ENCODE measurements around the gene INPP5J. TPM values are rescaled to one million over a fixed set of nuclear protein-coding genes. Genes with fewer than 3 reads are reported as not detected.
A peak's percentile ranks its signal among the peaks of the same experiment; 100 is the strongest.

The INPP5J gene
- total and polyA plus RNA-seq, 2 donors (not counting 1 experiment from before 2014, with no cell fraction given), result 0.17 to 0.33 TPM

- no peak for TF ChIP-seq EZH2 (IDR thresholded peaks at IDR 0.05; ENCODE audit: low read length, missing control alignments)
- TF ChIP-seq CTCF (conservative IDR thresholded peaks at IDR 0.05 in 1 of 2, IDR thresholded peaks at IDR 0.05 in 1 of 2; ENCODE audit: low read depth in 1 of 2, low read length in 2 of 2), result no peak
- H2AFZ ChIP-seq (ENCODE audit: low read length), result no peak overlapping the region
- no peaks in the 10 kb centered on the region for H3K27me3 ChIP-seq (ENCODE audit: control insufficient read depth, insufficient read depth, low read length)
- peak overlapping the region in 2 of 4 experiments; percentile 78 to 90 for H3K4me3 ChIP-seq (replicated peaks in 1 of 4; ENCODE audit: control extremely low read depth in 1 of 4, insufficient read depth in 1 of 4, low read depth in 3 of 4, low read length in 4 of 4)
- peaks cover 28% of the 10 kb centered on the region for H3K4me1 ChIP-seq (ENCODE audit: control insufficient read depth, extremely low read depth, insufficient read depth, low read length)
- H3K4me2 ChIP-seq (ENCODE audit: extremely low read depth, insufficient read depth, low read length), result peak overlapping the region; percentile 87
- no peaks in the 10 kb centered on the region for H4K20me1 ChIP-seq (ENCODE audit: control insufficient read depth, extremely low read depth, insufficient read depth, low read length)
- no peak for DNase-seq (ENCODE audit: low read depth in 2 of 2)
- peaks cover 22% of the 10 kb centered on the region for H3K79me2 ChIP-seq (ENCODE audit: control insufficient read depth, insufficient read depth, low read length)
- peaks cover 28% of the 10 kb centered on the region for H3K36me3 ChIP-seq (ENCODE audit: control insufficient read depth, insufficient read depth, low read length)
- no peaks in the 10 kb centered on the region for H3K9me3 ChIP-seq (ENCODE audit: control insufficient read depth, insufficient read depth, low read depth, low read length)
- H3K9ac ChIP-seq (ENCODE audit: insufficient read depth, low read length), result no peak overlapping the region
- peak overlapping the region; percentile 99 for H3K27ac ChIP-seq (ENCODE audit: insufficient read depth, low read length)
Measured at GRCh38 chr22:31105282-31105929, 17.4 kb upstream of the INPP5J start.

- Histone ChIP-seq H3K4me1 (ENCODE audit: control insufficient read depth, extremely low read depth, insufficient read depth, low read length) (peaks cover 28% of the 10 kb centered on the region), H3K4me2 (ENCODE audit: extremely low read depth, insufficient read depth, low read length) (peak overlapping the region; percentile 87), H3K79me2 (ENCODE audit: control insufficient read depth, insufficient read depth, low read length) (peaks cover 22% of the 10 kb centered on the region), H3K27ac (ENCODE audit: insufficient read depth, low read length) (peak overlapping the region; percentile 99), H2AFZ (ENCODE audit: low read length) (no peak overlapping the region), H3K9ac (ENCODE audit: insufficient read depth, low read length) (peak overlapping the region; percentile 99), H4K20me1 (ENCODE audit: control insufficient read depth, extremely low read depth, insufficient read depth, low read length) (no peaks in the 10 kb centered on the region), H3K27me3 (ENCODE audit: control insufficient read depth, insufficient read depth, low read length) (no peaks in the 10 kb centered on the region), H3K9me3 (ENCODE audit: control insufficient read depth, insufficient read depth, low read depth, low read length) (no peaks in the 10 kb centered on the region), H3K4me3 (replicated peaks in 1 of 4; ENCODE audit: control extremely low read depth in 1 of 4, insufficient read depth in 1 of 4, low read depth in 3 of 4, low read length in 4 of 4) (peak overlapping the region; percentile 78 to 95 (median 92)), H3K36me3 (ENCODE audit: control insufficient read depth, insufficient read depth, low read length) (peaks cover 24% of the 10 kb centered on the region)
- TF ChIP-seq CTCF (conservative IDR thresholded peaks at IDR 0.05 in 1 of 2, IDR thresholded peaks at IDR 0.05 in 1 of 2; ENCODE audit: low read depth in 1 of 2, low read length in 2 of 2), result no peak
- TF ChIP-seq EZH2 (IDR thresholded peaks at IDR 0.05; ENCODE audit: low read length, missing control alignments), result no peak
- no peak for DNase-seq (ENCODE audit: low read depth in 2 of 2)
Measured at GRCh38 chr22:31106001-31106571, 16.7 kb upstream of the INPP5J start.

- peak overlapping the region; percentile 41 for H2AFZ ChIP-seq (ENCODE audit: low read length)
- H3K4me3 ChIP-seq (replicated peaks in 1 of 4; ENCODE audit: control extremely low read depth in 1 of 4, insufficient read depth in 1 of 4, low read depth in 3 of 4, low read length in 4 of 4), result peak overlapping the region; percentile 78 to 95 (median 92)
- H3K27ac ChIP-seq (ENCODE audit: insufficient read depth, low read length), result peak overlapping the region; percentile 99
- DNase-seq (ENCODE audit: low read depth in 2 of 2), result peak; percentile 39 to 56
- peaks cover 23% of the 10 kb centered on the region for H3K36me3 ChIP-seq (ENCODE audit: control insufficient read depth, insufficient read depth, low read length)
- H3K4me2 ChIP-seq (ENCODE audit: extremely low read depth, insufficient read depth, low read length), result peak overlapping the region; percentile 87
- no peaks in the 10 kb centered on the region for H3K27me3 ChIP-seq (ENCODE audit: control insufficient read depth, insufficient read depth, low read length)
- H3K79me2 ChIP-seq (ENCODE audit: control insufficient read depth, insufficient read depth, low read length), result peaks cover 22% of the 10 kb centered on the region
- peak overlapping the region; percentile 99 for H3K9ac ChIP-seq (ENCODE audit: insufficient read depth, low read length)
- H3K4me1 ChIP-seq (ENCODE audit: control insufficient read depth, extremely low read depth, insufficient read depth, low read length), result peaks cover 27% of the 10 kb centered on the region
- TF ChIP-seq EZH2 (IDR thresholded peaks at IDR 0.05; ENCODE audit: low read length, missing control alignments) (no peak), CTCF (conservative IDR thresholded peaks at IDR 0.05 in 1 of 2, IDR thresholded peaks at IDR 0.05 in 1 of 2; ENCODE audit: low read depth in 1 of 2, low read length in 2 of 2) (no peak)
- no peaks in the 10 kb centered on the region for H4K20me1 ChIP-seq (ENCODE audit: control insufficient read depth, extremely low read depth, insufficient read depth, low read length)
- no peaks in the 10 kb centered on the region for H3K9me3 ChIP-seq (ENCODE audit: control insufficient read depth, insufficient read depth, low read depth, low read length)
Measured at GRCh38 chr22:31106731-31107177, 16.0 kb upstream of the INPP5J start.

Data from fibroblast of lung (primary cell).